Ishikawa (cell line): Measurements from ENCODE around the gene TRPM2.
A peak's percentile ranks its signal among the peaks of the same experiment; 100 is the strongest.

Experiments used
- EP300 ChIP-seq: IDR thresholded peaks from 2 replicates; pipeline ENCODE4 v1.6.1; 2012; ENCODE audit warnings: borderline replicate concordance
- NFIC ChIP-seq: IDR thresholded peaks from 2 replicates; pipeline ENCODE4 v1.6.1; 2012
- RAD21 ChIP-seq: IDR thresholded peaks from 2 replicates; pipeline ENCODE4 v1.6.1; 2012; ENCODE audit warnings: low read depth
- TCF12 ChIP-seq: IDR thresholded peaks from 2 replicates; pipeline ENCODE4 v1.6.1; 2012; ENCODE audit warnings: low read depth
- ZBTB7A ChIP-seq: IDR thresholded peaks from 2 replicates; pipeline ENCODE4 v1.6.1; 2012; ENCODE audit warnings: low read depth
- TF ChIP-seq, protein P1 (sequence below): IDR thresholded peaks from 2 replicates; pipeline ENCODE4 v1.6.1; 2012
- TF ChIP-seq, protein P2 (sequence below): IDR thresholded peaks from 2 replicates; pipeline ENCODE4 v1.6.1; 2012
- TF ChIP-seq, protein P3 (sequence below): IDR thresholded peaks from 2 replicates; pipeline ENCODE4 v1.6.1; 2012; ENCODE audit warnings: low read depth, mild to moderate bottlenecking

DNA sequence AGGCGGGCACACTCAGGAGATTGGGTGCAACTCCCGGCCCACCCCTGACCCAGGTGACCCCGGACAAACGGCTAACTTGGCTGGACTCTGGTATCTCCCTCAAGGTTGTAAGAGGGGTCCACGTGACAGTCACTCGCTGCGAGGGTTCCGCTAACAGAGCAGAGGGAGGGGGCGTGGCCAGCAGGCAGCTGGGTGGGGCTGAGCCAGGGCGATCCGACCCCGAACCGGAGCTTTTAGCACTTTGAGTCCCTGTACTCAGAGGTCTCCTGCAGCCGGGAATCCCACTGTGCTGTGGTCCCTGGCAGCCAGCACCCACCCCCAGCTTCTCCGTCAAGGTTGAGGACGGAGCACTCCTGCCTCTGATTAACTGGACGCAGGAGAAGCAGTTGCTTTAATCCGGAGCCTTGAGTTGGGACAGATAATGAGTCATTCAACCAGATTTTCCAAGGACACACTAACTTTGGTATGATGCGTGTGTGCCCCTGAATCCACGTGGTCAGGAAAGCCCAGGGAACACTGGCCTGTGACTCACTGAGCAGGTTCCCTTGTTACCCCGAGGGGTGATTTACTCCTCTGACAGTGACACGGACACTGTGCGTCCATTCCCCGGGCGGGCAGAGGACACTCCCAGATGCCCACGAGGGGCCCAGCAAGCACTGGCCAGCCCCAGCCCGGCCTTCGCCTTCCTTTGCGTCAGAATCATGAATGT, 16.8 kb downstream of the TRPM2 start:
- TF ChIP-seq, protein P1, sequence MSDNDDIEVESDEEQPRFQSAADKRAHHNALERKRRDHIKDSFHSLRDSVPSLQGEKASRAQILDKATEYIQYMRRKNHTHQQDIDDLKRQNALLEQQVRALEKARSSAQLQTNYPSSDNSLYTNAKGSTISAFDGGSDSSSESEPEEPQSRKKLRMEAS = peak; percentile 43; the same call in 1 of the 2 replicates
- TF ChIP-seq RAD21 (no peak), EP300 (no peak), TCF12 (no peak), NFIC (no peak), ZBTB7A (no peak)
- TF ChIP-seq, protein P2, sequence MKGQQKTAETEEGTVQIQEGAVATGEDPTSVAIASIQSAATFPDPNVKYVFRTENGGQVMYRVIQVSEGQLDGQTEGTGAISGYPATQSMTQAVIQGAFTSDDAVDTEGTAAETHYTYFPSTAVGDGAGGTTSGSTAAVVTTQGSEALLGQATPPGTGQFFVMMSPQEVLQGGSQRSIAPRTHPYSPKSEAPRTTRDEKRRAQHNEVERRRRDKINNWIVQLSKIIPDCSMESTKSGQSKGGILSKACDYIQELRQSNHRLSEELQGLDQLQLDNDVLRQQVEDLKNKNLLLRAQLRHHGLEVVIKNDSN = peak; percentile 71
- TF ChIP-seq, protein P3, sequence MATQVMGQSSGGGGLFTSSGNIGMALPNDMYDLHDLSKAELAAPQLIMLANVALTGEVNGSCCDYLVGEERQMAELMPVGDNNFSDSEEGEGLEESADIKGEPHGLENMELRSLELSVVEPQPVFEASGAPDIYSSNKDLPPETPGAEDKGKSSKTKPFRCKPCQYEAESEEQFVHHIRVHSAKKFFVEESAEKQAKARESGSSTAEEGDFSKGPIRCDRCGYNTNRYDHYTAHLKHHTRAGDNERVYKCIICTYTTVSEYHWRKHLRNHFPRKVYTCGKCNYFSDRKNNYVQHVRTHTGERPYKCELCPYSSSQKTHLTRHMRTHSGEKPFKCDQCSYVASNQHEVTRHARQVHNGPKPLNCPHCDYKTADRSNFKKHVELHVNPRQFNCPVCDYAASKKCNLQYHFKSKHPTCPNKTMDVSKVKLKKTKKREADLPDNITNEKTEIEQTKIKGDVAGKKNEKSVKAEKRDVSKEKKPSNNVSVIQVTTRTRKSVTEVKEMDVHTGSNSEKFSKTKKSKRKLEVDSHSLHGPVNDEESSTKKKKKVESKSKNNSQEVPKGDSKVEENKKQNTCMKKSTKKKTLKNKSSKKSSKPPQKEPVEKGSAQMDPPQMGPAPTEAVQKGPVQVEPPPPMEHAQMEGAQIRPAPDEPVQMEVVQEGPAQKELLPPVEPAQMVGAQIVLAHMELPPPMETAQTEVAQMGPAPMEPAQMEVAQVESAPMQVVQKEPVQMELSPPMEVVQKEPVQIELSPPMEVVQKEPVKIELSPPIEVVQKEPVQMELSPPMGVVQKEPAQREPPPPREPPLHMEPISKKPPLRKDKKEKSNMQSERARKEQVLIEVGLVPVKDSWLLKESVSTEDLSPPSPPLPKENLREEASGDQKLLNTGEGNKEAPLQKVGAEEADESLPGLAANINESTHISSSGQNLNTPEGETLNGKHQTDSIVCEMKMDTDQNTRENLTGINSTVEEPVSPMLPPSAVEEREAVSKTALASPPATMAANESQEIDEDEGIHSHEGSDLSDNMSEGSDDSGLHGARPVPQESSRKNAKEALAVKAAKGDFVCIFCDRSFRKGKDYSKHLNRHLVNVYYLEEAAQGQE = no peak
